Body of pancreas (tissue), 4 donors: ENCODE data around the gene MARS1. TPM values are rescaled to one million over a fixed set of nuclear protein-coding genes. Genes with fewer than 3 reads are reported as not detected.

Experiments
- ATAC-seq: fragments of 150-250 bp; one replicate; pipeline ENCODE4 v1.9.1; 2016
- DNase-seq, 4 donors: peaks; one replicate each; pipeline ENCODE4 v3.0.0-alpha.2; 2019
- H3K27ac ChIP-seq, 4 donors: fragments of 200-600 bp; sonication (generic); 1 replicate in 3 of 4; 2 replicates in 1 of 4; pipeline versions ENCODE4 v1.5.1 to v1.6.1; 2016 to 2019; ENCODE audit warnings: mild to moderate bottlenecking in 1 of 4, mixed read lengths in 1 of 4, moderate library complexity in 1 of 4
- H3K27me3 ChIP-seq, 2 donors: fragments of 200-600 bp; sonication (generic); one replicate each; pipeline ENCODE4 v1.6.0; 2016; ENCODE audit warnings: mild to moderate bottlenecking in 1 of 2
- H3K36me3 ChIP-seq, 2 donors: fragments of 200-600 bp; sonication (generic); replicated peaks in 1 of 2; 2 replicates each; pipeline ENCODE4 v1.5.1; 2016; ENCODE audit warnings: low read depth in 2 of 2; ENCODE audit not compliant: insufficient read depth in 1 of 2
- H3K4me1 ChIP-seq: fragments of 200-600 bp; sonication (generic); one replicate; pipeline ENCODE4 v1.6.0; 2016
- H3K4me3 ChIP-seq, 2 donors: fragments of 200-600 bp; sonication (generic); 1 replicate in 1 of 2; 2 replicates in 1 of 2; pipeline ENCODE4 v1.5.1; 2016 to 2019
- H3K9me3 ChIP-seq, 3 donors: fragments of 200-600 bp; sonication (generic); 1 replicate in 2 of 3; 2 replicates in 1 of 3; pipeline ENCODE4 v1.5.1; 2016
- CTCF ChIP-seq, 7 experiments: fragments of 450-650 bp in 4 of 7; fragments of 200-600 bp in 3 of 7; sonication (generic) in 3 of 7; IDR thresholded peaks; one replicate each; pipeline ENCODE4 v1.5.1; 2016 to 2019; ENCODE audit warnings: antibody characterized with exemption in 7 of 7
- POLR2A ChIP-seq, 3 donors: fragments of 450-650 bp; IDR thresholded peaks; one replicate each; pipeline ENCODE4 v1.6.1; 2016; ENCODE audit warnings: antibody characterized with exemption in 3 of 3, mild to moderate bottlenecking in 2 of 3
- WGBS, 2 donors: methylation state at CpG; one replicate each; pipeline ENCODE4 v1.1.5; 2017; 5-methylcytosine and 5-hydroxymethylcytosine counted together
- intact Hi-C: fragments of 100-400 bp; cut with DNase I; formaldehyde crosslinking; loops from one replicate; pipeline ENCODE4 v1.15.1; 2023
- total RNA-seq, 2 donors: library from RNA; depleted of rRNA; stranded (reverse); fragments of >200 nt; gene quantifications; one replicate each; pipeline ENCODE4 v1.1.0, GENCODE V29; 2016

MARS1 gene
- total RNA-seq, 2 donors from 2014 or later = 61.7 to 103 TPM

- 66 to 67% methylated on average over 9 of the region's 9 CpGs for WGBS, 2 donors
- Histone ChIP-seq H3K27ac (peak overlapping the region in 3 of 4 donors; percentile 19 to 41 (median 34)), H3K27me3 (no peaks in the 10 kb centered on the region), H3K4me3 (no peak overlapping the region), H3K4me1 (peaks cover 49% of the 10 kb centered on the region), H3K9me3 (no peaks in the 10 kb centered on the region), H3K36me3 (peaks cover 4 to 25% of the 10 kb centered on the region in 2 donors)
- DNase-seq (no peak), ATAC-seq (no peak)
- intact Hi-C loops = no loop called here
- TF ChIP-seq POLR2A (IDR thresholded peaks at IDR 0.05) (no peak), CTCF (IDR thresholded peaks at IDR 0.05) (no peak)
Measured at GRCh38 chr12:57514720-57515407, 27.0 kb downstream of the MARS1 start.

- Histone ChIP-seq H3K36me3 (peaks cover 4 to 24% of the 10 kb centered on the region in 2 donors), H3K9me3 (no peaks in the 10 kb centered on the region), H3K27ac (peak overlapping the region in 2 of 4 donors; percentile 19 to 34), H3K4me3 (no peak overlapping the region), H3K4me1 (peaks cover 49% of the 10 kb centered on the region), H3K27me3 (no peaks in the 10 kb centered on the region)
- intact Hi-C loops = no loop called here
- ATAC-seq (no peak), DNase-seq (no peak)
- 30 to 50% methylated on average over 3 of the region's 3 CpGs for WGBS, 2 donors
- TF ChIP-seq CTCF (IDR thresholded peaks at IDR 0.05) = no peak
- no peak for TF ChIP-seq POLR2A (IDR thresholded peaks at IDR 0.05)
Measured at GRCh38 chr12:57515408-57515933, 27.6 kb downstream of the MARS1 start.

- peaks cover 4 to 22% of the 10 kb centered on the region in 2 donors for H3K36me3 ChIP-seq
- intact Hi-C loops = no loop called here
- no peaks in the 10 kb centered on the region for H3K27me3 ChIP-seq
- no peaks in the 10 kb centered on the region for H3K9me3 ChIP-seq
- ATAC-seq = no peak
- 66 to 69% methylated on average over 11 of the region's 11 CpGs for WGBS, 2 donors
- peak overlapping the region in 1 of 4 donors; percentile 46 for H3K27ac ChIP-seq
- TF ChIP-seq POLR2A (IDR thresholded peaks at IDR 0.05) (no peak), CTCF (IDR thresholded peaks at IDR 0.05) (no peak)
- peaks cover 52% of the 10 kb centered on the region for H3K4me1 ChIP-seq
- DNase-seq = no peak
- no peak overlapping the region for H3K4me3 ChIP-seq
Measured at GRCh38 chr12:57515934-57516541, 28.2 kb downstream of the MARS1 start.

- 81 to 86% methylated on average over 11 of the region's 11 CpGs for WGBS, 2 donors
- Histone ChIP-seq H3K4me3 (no peak overlapping the region), H3K27me3 (no peaks in the 10 kb centered on the region), H3K36me3 (peaks cover 4 to 22% of the 10 kb centered on the region in 2 donors), H3K27ac (peak overlapping the region in 3 of 4 donors; percentile 3 to 98 (median 46)), H3K9me3 (no peaks in the 10 kb centered on the region), H3K4me1 (peaks cover 58% of the 10 kb centered on the region)
- TF ChIP-seq CTCF (IDR thresholded peaks at IDR 0.05) (no peak), POLR2A (IDR thresholded peaks at IDR 0.05) (no peak)
- DNase-seq = no peak
- ATAC-seq = no peak
- intact Hi-C loops = no loop called here
Measured at GRCh38 chr12:57516617-57517153, 28.8 kb downstream of the MARS1 start.
